ENCODE data around the gene COBL. TPM values are rescaled to one million over a fixed set of nuclear protein-coding genes. Genes with fewer than 3 reads are reported as not detected.
A peak's percentile ranks its signal among the peaks of the same experiment; 100 is the strongest.

COBL gene
- total and polyA plus RNA-seq, 12 donors: 15.5 to 109 (median 87.8) TPM

- intact Hi-C loops (cut with DNase I): loop anchor here in 3 of 10 donors (5.0 to 10.0 kb wide), 4 partner anchors 66 to 404 kb away; no protein-coding TSS in a partner anchor
- ATAC-seq: no peak
- DNase-seq: no peak
- peak overlapping the region in 2 of 10 donors; percentile 51 for H3K27ac ChIP-seq
- peaks cover 9 to 58% (median 33%) of the 10 kb centered on the region in 9 donors for H3K4me1 ChIP-seq
- H3K9me3 ChIP-seq: no peaks in the 10 kb centered on the region
- WGBS, 2 donors: 84 to 88% methylated on average over 10 of the region's 10 CpGs
- TF ChIP-seq CTCF (IDR thresholded peaks at IDR 0.05): no peak
- peaks cover 0 to 8% (median 0%) of the 10 kb centered on the region in 9 donors for H3K36me3 ChIP-seq
- no peak overlapping the region for H3K4me3 ChIP-seq
- H3K27me3 ChIP-seq: no peaks in the 10 kb centered on the region
Observed at GRCh38 chr7:51138123-51139085, 178.2 kb downstream of the COBL start.

GRCh38 chr7:51135576-51135975 lies 181.0 kb downstream of the COBL start:
- H3K27me3 ChIP-seq: no peaks in the 10 kb centered on the region
- ATAC-seq (no peak), DNase-seq (no peak)
- no peak overlapping the region for H3K4me3 ChIP-seq
- no peak for TF ChIP-seq CTCF (IDR thresholded peaks at IDR 0.05)
- peaks cover 0 to 6% (median 0%) of the 10 kb centered on the region in 11 donors for H3K9me3 ChIP-seq
- 63 to 70% methylated on average over 2 of the region's 2 CpGs for WGBS, 2 donors
- intact Hi-C loops (cut with DNase I): loop anchor here in 3 of 10 donors (5.0 to 10.0 kb wide), 4 partner anchors 63 to 401 kb away; no protein-coding TSS in a partner anchor
- H3K36me3 ChIP-seq: peaks cover 0 to 8% (median 0%) of the 10 kb centered on the region in 9 donors
- peak overlapping the region in 2 of 10 donors; percentile 3 to 66 for H3K27ac ChIP-seq
- peaks cover 6 to 45% (median 24%) of the 10 kb centered on the region in 9 donors for H3K4me1 ChIP-seq

- H3K4me1 ChIP-seq: peaks cover 3 to 36% (median 9%) of the 10 kb centered on the region in 9 donors
- intact Hi-C loops (cut with DNase I): loop anchor here in 1 of 10 donors (10.0 kb wide), 2 partner anchors 339 to 399 kb away; no protein-coding TSS in a partner anchor
- H3K36me3 ChIP-seq: peaks cover 0 to 8% (median 0%) of the 10 kb centered on the region in 9 donors
- DNase-seq (no peak), ATAC-seq (peak in 5 of 8 donors; percentile 63 to 84 (median 78))
- H3K4me3 ChIP-seq: no peak overlapping the region
- H3K9me3 ChIP-seq: peaks cover 0 to 6% (median 0%) of the 10 kb centered on the region in 11 donors
- H3K27me3 ChIP-seq: no peaks in the 10 kb centered on the region
- peak overlapping the region in 7 of 10 donors; percentile 8 to 82 (median 64) for H3K27ac ChIP-seq
- no peak for TF ChIP-seq CTCF (IDR thresholded peaks at IDR 0.05)
- 36 to 50% methylated on average over 4 of the region's 4 CpGs for WGBS, 2 donors
Observed at GRCh38 chr7:51134013-51134441, 182.6 kb downstream of the COBL start.

- 80 to 100% methylated on average over 3 of the region's 3 CpGs for WGBS, 2 donors
- Histone ChIP-seq H3K4me1 (peaks cover 0 to 36% (median 6%) of the 10 kb centered on the region in 9 donors), H3K27me3 (no peaks in the 10 kb centered on the region), H3K4me3 (no peak overlapping the region), H3K27ac (peak overlapping the region in 4 of 10 donors; percentile 51 to 82 (median 67)), H3K9me3 (peaks cover 0 to 6% (median 0%) of the 10 kb centered on the region in 11 donors), H3K36me3 (peaks cover 0 to 8% (median 0%) of the 10 kb centered on the region in 9 donors)
- ATAC-seq: no peak
- TF ChIP-seq CTCF (IDR thresholded peaks at IDR 0.05): no peak
- DNase-seq: no peak
- intact Hi-C loops (cut with DNase I): loop anchor here in 1 of 10 donors (10.0 kb wide), 2 partner anchors 338 to 398 kb away; no protein-coding TSS in a partner anchor
Observed at GRCh38 chr7:51132661-51133060, 183.9 kb downstream of the COBL start.

Measured in heart right ventricle (tissue), 16 donors.